DND-41 (cell line): ENCODE measurements around the gene DHRSX.

Experiments used
- ATAC-seq: fragments of 200-7000 bp; cut with Tn5 transposase; 3 replicates; pipeline ENCODE4 v1.9.1; 2021; ENCODE audit warnings: low read depth; ENCODE audit not compliant: insufficient read depth
- DNase-seq: peaks from one replicate; pipeline ENCODE4 v3.0.0-alpha.2; 2020
- H2AFZ ChIP-seq: 2 replicates; pipeline ENCODE4 v1.6.0; 2012; ENCODE audit warnings: low read depth, low read length
- H3K27ac ChIP-seq: 2 replicates; pipeline ENCODE4 v1.5.1; 2012; ENCODE audit warnings: low read length, inconsistent platforms
- H3K27me3 ChIP-seq: fragments of 200-600 bp; sonication (generic); 2 replicates; pipeline ENCODE4 v1.6.0; 2012; ENCODE audit warnings: low read length, mild to moderate bottlenecking, inconsistent platforms; ENCODE audit not compliant: insufficient read depth, poor library complexity
- H3K36me3 ChIP-seq: 2 replicates; pipeline ENCODE4 v1.5.1; 2012; ENCODE audit warnings: low read length, inconsistent platforms; ENCODE audit not compliant: insufficient read depth
- H3K4me1 ChIP-seq: 2 replicates; pipeline ENCODE4 v1.5.1; 2012; ENCODE audit warnings: mild to moderate bottlenecking, low read length; ENCODE audit not compliant: insufficient read depth
- H3K4me2 ChIP-seq: 2 replicates; pipeline ENCODE4 v1.6.0; 2012; ENCODE audit warnings: mild to moderate bottlenecking, moderate library complexity, low read length, inconsistent platforms; ENCODE audit not compliant: insufficient read depth
- H3K4me3 ChIP-seq, 2 experiments: fragments of 200-600 bp in 1 of 2; shearing (Covaris generic) in 1 of 2; 2 replicates each; pipeline ENCODE4 v1.5.1; 2012 to 2016; ENCODE audit warnings: inconsistent platforms in 2 of 2, low read length in 2 of 2, mild to moderate bottlenecking in 2 of 2, low read depth in 1 of 2, moderate library complexity in 1 of 2
- H3K79me2 ChIP-seq: 2 replicates; pipeline ENCODE4 v1.6.0; 2012; ENCODE audit warnings: low read length, inconsistent platforms; ENCODE audit not compliant: insufficient read depth
- H3K9ac ChIP-seq: 2 replicates; pipeline ENCODE4 v1.6.0; 2012; ENCODE audit warnings: low read depth, mild to moderate bottlenecking, inconsistent platforms, low read length, moderate library complexity
- H3K9me3 ChIP-seq: 2 replicates; pipeline ENCODE4 v1.5.1; 2012; ENCODE audit warnings: low read length, moderate library complexity, mild to moderate bottlenecking, inconsistent platforms; ENCODE audit not compliant: insufficient read depth, severe bottlenecking
- H4K20me1 ChIP-seq: 2 replicates; pipeline ENCODE4 v1.6.0; 2012; ENCODE audit warnings: low read length; ENCODE audit not compliant: insufficient read depth
- CTCF ChIP-seq: IDR thresholded peaks from 2 replicates; pipeline ENCODE4 v1.5.1; 2012; ENCODE audit warnings: borderline replicate concordance, low read length, moderate library complexity, mild to moderate bottlenecking; ENCODE audit not compliant: poor library complexity, severe bottlenecking; ENCODE audit errors: extremely low read depth
- EZH2 ChIP-seq: IDR thresholded peaks from 3 replicates; pipeline ENCODE4 v1.6.1; 2012; ENCODE audit warnings: borderline replicate concordance, low read depth, mild to moderate bottlenecking, moderate library complexity, low read length, inconsistent platforms; ENCODE audit not compliant: severe bottlenecking

Gene DHRSX

DNA sequence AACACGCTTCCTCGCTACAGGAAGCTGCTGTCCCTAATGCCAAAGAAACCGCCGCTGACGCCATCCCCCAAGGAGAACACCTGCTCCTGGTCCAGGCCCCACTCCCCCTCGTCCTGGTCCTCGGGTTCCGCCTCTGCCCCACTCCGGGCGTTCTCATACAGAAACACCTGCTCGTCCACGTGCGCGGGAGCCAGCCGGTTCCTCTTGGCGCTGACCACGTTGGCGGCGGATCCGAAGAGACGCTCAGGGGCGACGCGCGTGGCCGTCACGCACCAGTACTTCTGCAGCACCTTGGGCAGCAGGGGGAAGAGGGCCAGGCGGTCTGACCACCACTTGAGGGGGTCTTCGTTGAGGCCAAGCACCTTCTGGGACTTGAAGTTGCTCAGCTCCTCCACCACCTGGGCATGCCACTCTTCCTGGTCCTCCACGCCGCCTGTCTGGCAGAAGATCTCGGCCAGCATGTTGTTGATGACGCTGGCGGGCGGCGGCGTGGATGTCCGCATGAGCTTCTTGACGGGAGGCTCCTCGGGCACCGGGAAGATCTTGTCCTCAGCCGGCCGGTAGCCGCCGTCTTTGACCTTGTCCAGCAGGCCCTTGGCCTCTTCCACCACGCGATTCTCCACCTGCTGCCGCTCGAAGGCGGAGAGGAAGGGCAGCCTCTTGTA is 12.0 kb downstream of the DHRSX start:
- ATAC-seq (no peak), DNase-seq (no peak)
- Histone ChIP-seq H3K4me1 (no peaks in the 10 kb centered on the region), H3K27ac (no peak overlapping the region), H3K79me2 (peaks cover 59% of the 10 kb centered on the region), H3K9me3 (no peaks in the 10 kb centered on the region), H4K20me1 (peaks cover 66% of the 10 kb centered on the region), H3K9ac (no peak overlapping the region), H3K4me3 (no peak overlapping the region), H3K36me3 (peaks cover 63% of the 10 kb centered on the region), H3K27me3 (no peaks in the 10 kb centered on the region), H2AFZ (no peak overlapping the region), H3K4me2 (no peak overlapping the region)
- TF ChIP-seq EZH2, result no peak

- Histone ChIP-seq H3K4me3 (no peak overlapping the region), H3K4me2 (no peak overlapping the region), H4K20me1 (peaks cover 59% of the 10 kb centered on the region), H3K27ac (no peak overlapping the region), H3K4me1 (no peaks in the 10 kb centered on the region), H3K9me3 (no peaks in the 10 kb centered on the region), H3K79me2 (peaks cover 51% of the 10 kb centered on the region), H3K27me3 (no peaks in the 10 kb centered on the region), H3K9ac (no peak overlapping the region), H2AFZ (no peak overlapping the region), H3K36me3 (peaks cover 61% of the 10 kb centered on the region)
- DNase-seq (no peak), ATAC-seq (no peak)
- TF ChIP-seq EZH2 (no peak), CTCF (no peak)
Observed at GRCh38 chrX:2487366-2487765, 13.4 kb downstream of the DHRSX start.

DNA sequence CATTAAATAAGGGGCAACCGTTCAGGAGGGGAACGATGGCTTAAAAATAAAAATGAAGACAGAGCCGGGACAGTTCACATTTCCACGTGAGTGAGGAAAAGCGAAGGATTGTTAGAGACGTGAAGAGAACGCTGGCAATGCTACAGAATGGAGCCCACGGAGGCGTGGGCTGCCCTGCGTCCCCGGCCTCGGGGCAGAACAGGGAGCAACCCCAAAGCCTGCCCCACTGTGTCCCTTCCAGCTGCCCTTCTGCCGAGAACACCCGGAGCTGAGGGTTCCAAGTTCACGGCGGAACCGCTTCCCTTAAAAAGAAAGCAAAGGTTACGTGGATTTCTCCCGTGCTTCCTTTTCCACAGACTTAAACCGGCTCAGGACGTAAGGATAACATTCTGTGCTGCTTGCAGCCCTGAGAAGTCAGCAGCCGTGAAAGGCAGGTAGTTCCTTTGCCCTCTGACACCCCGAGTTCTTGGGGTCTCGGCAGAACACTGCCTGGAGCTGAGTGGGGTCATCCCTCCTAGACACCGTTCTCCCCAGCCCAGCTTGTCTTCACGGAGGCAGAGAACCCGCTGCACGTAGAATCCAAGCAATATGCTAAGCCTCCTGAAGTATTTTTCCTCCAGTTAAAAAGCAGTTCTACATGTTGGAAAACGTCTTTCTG is 14.2 kb downstream of the DHRSX start:
- peaks cover 55% of the 10 kb centered on the region for H3K36me3 ChIP-seq

More for the DNA sequence above, 14.2 kb downstream of the DHRSX start:
- Histone ChIP-seq H3K4me1 (no peaks in the 10 kb centered on the region), H2AFZ (no peak overlapping the region), H3K4me3 (no peak overlapping the region), H3K27me3 (no peaks in the 10 kb centered on the region), H3K79me2 (peaks cover 44% of the 10 kb centered on the region), H4K20me1 (peaks cover 51% of the 10 kb centered on the region), H3K4me2 (no peak overlapping the region), H3K9me3 (no peaks in the 10 kb centered on the region), H3K9ac (no peak overlapping the region), H3K27ac (no peak overlapping the region)
- TF ChIP-seq CTCF, result no peak
- TF ChIP-seq EZH2, result no peak
- ATAC-seq (no peak), DNase-seq (no peak)
